Activated CD4-positive, alpha-beta memory T cell treated with anti-CD3 and anti-CD28 coated beads for 36 hours (primary cell): ENCODE data around the gene TEX50. TPM values are rescaled to one million over a fixed set of nuclear protein-coding genes. Genes with fewer than 3 reads are reported as not detected.
"Not testable (repeated sequence)": the region's sequence is repeated elsewhere in the genome, so short reads cannot be mapped to it uniquely, and the experiment has no call there.

Source experiments
- CTCF ChIA-PET: fragments of 350-600 bp; sonication (Branson Sonifier 250); formaldehyde crosslinking; loops from one replicate; lab custom pipeline; 2021; ENCODE audit warnings: antibody characterized with exemption, inconsistent platforms; lab: Charles Lee
- POLR2A ChIA-PET: fragments of 350-600 bp; sonication (Branson Sonifier 250); formaldehyde crosslinking; loops from one replicate; lab custom pipeline; 2021; ENCODE audit warnings: antibody characterized with exemption; lab: Charles Lee
- DNase-seq: peaks from one replicate; pipeline ENCODE4 v3.0.0-alpha.2; 2020
- H3K27ac Mint-ChIP-seq: one replicate; pipeline ENCODE4 v1.8.0; 2021; ENCODE audit warnings: mixed read lengths
- H3K27me3 Mint-ChIP-seq: one replicate; pipeline ENCODE4 v1.8.0; 2021; ENCODE audit warnings: mixed read lengths
- H3K36me3 Mint-ChIP-seq: one replicate; pipeline ENCODE4 v1.8.0; 2021; ENCODE audit warnings: mixed read lengths
- H3K4me1 Mint-ChIP-seq: one replicate; pipeline ENCODE4 v1.8.0; 2021; ENCODE audit warnings: low read depth, mixed read lengths
- H3K4me3 Mint-ChIP-seq: one replicate; pipeline ENCODE4 v1.8.0; 2021; ENCODE audit warnings: mild to moderate bottlenecking, mixed read lengths
- H3K9me3 Mint-ChIP-seq: one replicate; pipeline ENCODE4 v1.8.0; 2021; ENCODE audit warnings: mixed read lengths
- intact Hi-C: fragments of 100-400 bp; cut with micrococcal nuclease; formaldehyde crosslinking; loops from one replicate; pipeline ENCODE4 v1.15.1; 2023
- total RNA-seq, 2 experiments: library from RNA; stranded (reverse); gene quantifications; one replicate each; pipeline ENCODE4 v1.2.3, GENCODE V29; 2021

TEX50 gene
- total RNA-seq, 2 experiments from 2014 or later, result not detected

DNA sequence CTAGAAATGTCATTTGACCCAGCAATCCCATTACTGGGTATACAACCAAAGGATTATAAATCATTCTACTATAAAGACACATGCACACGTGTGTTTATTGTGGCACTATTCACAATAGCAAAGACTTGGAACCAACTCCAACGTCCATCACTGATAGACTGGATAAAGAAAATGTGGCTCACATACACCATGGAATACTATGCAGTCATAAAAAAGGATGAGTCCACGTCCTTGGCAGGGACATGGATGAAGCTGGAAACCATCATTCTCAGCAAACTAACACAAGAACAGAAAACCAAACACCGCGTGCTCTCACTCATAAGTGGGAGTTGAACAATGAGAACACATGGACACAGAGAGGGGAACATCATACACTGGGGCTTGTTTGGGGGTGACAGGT lies 45.0 kb downstream of the TEX50 start:
- H3K4me3 Mint-ChIP-seq, intact Hi-C loops, POLR2A ChIA-PET, DNase-seq, H3K27me3 Mint-ChIP-seq, H3K36me3 Mint-ChIP-seq, H3K27ac Mint-ChIP-seq, H3K4me1 Mint-ChIP-seq, CTCF ChIA-PET: not testable (repeated sequence)
- H3K9me3 Mint-ChIP-seq, result peaks cover 18% of the 10 kb centered on the region

DNA sequence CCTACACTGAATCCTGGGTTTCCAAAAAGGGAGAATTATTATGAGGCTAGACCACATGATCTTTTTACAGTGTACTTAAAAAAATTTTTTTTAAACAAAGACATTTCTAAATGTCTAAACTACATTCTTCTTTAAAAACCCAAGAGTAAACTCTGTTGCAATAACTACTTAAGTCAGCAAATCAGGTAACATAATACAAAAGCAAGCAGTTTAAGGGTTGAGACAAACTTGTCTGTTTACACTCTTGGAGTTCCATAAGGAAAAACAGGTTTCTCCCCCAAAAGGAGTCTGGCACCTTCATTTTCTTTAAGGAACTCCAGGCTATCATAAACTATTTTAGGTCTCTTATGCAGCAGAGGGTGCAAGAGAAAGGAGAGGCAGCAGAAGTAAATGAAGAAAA lies 47.0 kb downstream of the TEX50 start:
- POLR2A ChIA-PET, result interaction anchor here (0.7 kb wide), 1 partner anchor 33 kb away, joined by 3 read pairs; no protein-coding TSS in a partner anchor
- Mint-ChIP-seq H3K4me1 (no peaks in the 10 kb centered on the region), H3K9me3 (peaks cover 13% of the 10 kb centered on the region), H3K36me3 (no peaks in the 10 kb centered on the region), H3K27ac (no peak overlapping the region), H3K4me3 (no peak overlapping the region), H3K27me3 (no peaks in the 10 kb centered on the region)
- intact Hi-C loops, result no loop called here
- CTCF ChIA-PET, result no interaction called here
- DNase-seq, result no peak

- H3K9me3 Mint-ChIP-seq, DNase-seq, H3K27ac Mint-ChIP-seq, H3K27me3 Mint-ChIP-seq, CTCF ChIA-PET, H3K4me3 Mint-ChIP-seq, H3K4me1 Mint-ChIP-seq, POLR2A ChIA-PET, intact Hi-C loops, H3K36me3 Mint-ChIP-seq: not testable (repeated sequence)
Observed at GRCh38 chr1:173683838-173684237, 48.7 kb downstream of the TEX50 start.

DNA sequence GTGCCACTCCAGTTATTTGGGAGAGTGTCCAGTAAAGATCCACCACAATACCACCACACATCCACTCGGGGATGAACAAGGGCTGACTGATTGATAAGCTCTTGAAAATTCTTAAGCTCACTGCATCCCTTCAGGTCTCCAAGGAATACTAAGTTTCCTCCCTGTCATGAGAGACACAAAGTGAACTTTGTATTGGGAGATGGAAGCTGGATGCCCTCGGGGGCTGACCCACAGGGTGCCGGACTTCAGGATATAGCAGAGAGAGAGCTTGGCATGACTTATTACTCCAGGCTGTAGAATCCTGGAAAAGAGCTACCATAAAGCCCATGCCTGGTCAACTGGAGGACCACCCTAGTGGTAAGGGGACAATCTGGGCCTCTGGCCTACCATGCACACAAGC lies 50.0 kb downstream of the TEX50 start:
- DNase-seq, H3K27me3 Mint-ChIP-seq, POLR2A ChIA-PET, H3K9me3 Mint-ChIP-seq, intact Hi-C loops, H3K4me3 Mint-ChIP-seq, H3K4me1 Mint-ChIP-seq, H3K36me3 Mint-ChIP-seq, CTCF ChIA-PET, H3K27ac Mint-ChIP-seq: not testable (repeated sequence)

Other genes with a start within 250 kb of the TEX50 start
- gene PRDX6, start 158.0 kb upstream of the TEX50 start, total RNA-seq, result 100 to 1,000 TPM; 129 to 136 TPM
- not detected for gene SLC9C2, start 32.3 kb upstream of the TEX50 start, total RNA-seq
- not detected for gene ANKRD45, start 34.5 kb downstream of the TEX50 start, total RNA-seq
- 10 to 100 TPM; 12.9 to 14.9 TPM for gene KLHL20, start 79.6 kb downstream of the TEX50 start, total RNA-seq
- gene DARS2, start 189.3 kb downstream of the TEX50 start, total RNA-seq, result 10 to 100 TPM; 43.1 to 43.6 TPM
- 10 to 100 TPM; 24.5 to 26.3 TPM for gene CENPL, start 189.5 kb downstream of the TEX50 start, total RNA-seq
- 100 to 1,000 TPM; 913 to 929 TPM for gene GAS5, start 232.7 kb downstream of the TEX50 start, total RNA-seq
- gene ZBTB37, start 233.0 kb downstream of the TEX50 start, total RNA-seq, result 1 to 10 TPM; 8.2 to 8.3 TPM